Cardiac fibroblast (primary cell): Measurements from ENCODE around the gene GRIA4.

Experiments used
- DNase-seq, 2 donors: peaks; one replicate each; pipeline versions ENCODE4 v3.0.0 to v3.0.0-alpha.2; 2010; ENCODE audit warnings: low read depth in 2 of 2
- H3K4me3 ChIP-seq, 2 donors: replicated peaks in 1 of 2; 1 replicate in 1 of 2; 2 replicates in 1 of 2; pipeline ENCODE4 v1.5.1; 2011; ENCODE audit warnings: low read depth in 2 of 2, low read length in 2 of 2, mild to moderate bottlenecking in 2 of 2, moderate library complexity in 1 of 2
- TF ChIP-seq, protein P1 (sequence below): IDR thresholded peaks from one replicate; pipeline ENCODE4 v1.5.1; 2011; ENCODE audit warnings: low read depth, mild to moderate bottlenecking, low read length, inconsistent platforms

GRIA4 gene

GRCh38 chr11:105705786-105706530, 96.1 kb downstream of the GRIA4 start:
- no peak overlapping the region for H3K4me3 ChIP-seq

DNA sequence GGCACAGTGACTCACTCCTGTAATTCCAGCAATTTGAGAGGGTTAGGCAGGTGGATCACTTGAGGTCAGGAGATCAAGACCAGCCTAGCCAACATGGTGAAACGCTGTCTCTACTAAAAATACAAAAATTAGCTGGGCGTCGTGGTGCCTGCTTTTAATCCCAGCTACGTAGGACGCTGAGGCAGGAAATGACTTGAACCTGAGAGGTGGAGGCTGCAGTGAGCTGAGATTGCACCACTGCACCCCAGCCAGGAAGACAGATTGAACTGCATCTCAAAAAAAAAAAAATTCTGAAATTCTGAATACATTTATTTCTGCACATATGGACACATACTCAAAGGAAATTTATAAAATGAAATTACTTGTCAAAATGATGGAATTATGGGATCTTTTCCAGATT, 103.2 kb downstream of the GRIA4 start:
- H3K4me3 ChIP-seq, result no peak overlapping the region
- TF ChIP-seq, protein P1, sequence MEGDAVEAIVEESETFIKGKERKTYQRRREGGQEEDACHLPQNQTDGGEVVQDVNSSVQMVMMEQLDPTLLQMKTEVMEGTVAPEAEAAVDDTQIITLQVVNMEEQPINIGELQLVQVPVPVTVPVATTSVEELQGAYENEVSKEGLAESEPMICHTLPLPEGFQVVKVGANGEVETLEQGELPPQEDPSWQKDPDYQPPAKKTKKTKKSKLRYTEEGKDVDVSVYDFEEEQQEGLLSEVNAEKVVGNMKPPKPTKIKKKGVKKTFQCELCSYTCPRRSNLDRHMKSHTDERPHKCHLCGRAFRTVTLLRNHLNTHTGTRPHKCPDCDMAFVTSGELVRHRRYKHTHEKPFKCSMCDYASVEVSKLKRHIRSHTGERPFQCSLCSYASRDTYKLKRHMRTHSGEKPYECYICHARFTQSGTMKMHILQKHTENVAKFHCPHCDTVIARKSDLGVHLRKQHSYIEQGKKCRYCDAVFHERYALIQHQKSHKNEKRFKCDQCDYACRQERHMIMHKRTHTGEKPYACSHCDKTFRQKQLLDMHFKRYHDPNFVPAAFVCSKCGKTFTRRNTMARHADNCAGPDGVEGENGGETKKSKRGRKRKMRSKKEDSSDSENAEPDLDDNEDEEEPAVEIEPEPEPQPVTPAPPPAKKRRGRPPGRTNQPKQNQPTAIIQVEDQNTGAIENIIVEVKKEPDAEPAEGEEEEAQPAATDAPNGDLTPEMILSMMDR, result no peak
- no peak for DNase-seq

More at GRCh38 chr11:105705786-105706530, 96.1 kb downstream of the GRIA4 start:
- TF ChIP-seq, protein P1, result no peak
- DNase-seq, result no peak

DNA sequence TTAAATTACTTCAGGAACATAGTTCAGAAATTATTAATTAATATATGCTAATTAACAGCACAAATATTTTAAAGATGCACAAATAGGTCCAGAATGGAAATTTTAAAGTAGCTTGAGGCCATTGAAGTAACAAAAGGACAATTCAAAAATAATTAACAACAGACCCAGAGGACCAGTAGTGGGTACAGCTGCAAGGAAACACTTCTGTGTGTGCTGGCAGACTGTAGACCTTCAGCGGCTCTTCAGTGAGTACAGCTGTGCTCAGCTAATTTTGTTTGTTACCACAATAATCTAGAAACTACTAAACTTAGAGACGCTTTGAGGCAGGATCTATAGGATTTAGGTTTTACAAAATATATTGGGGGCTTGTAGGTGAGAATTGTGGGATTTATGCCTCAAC, 103.8 kb downstream of the GRIA4 start:
- TF ChIP-seq, protein P1, result no peak
- DNase-seq, result no peak
- no peak overlapping the region for H3K4me3 ChIP-seq

GRCh38 chr11:105718641-105719040, 108.8 kb downstream of the GRIA4 start:
- no peak overlapping the region for H3K4me3 ChIP-seq
- TF ChIP-seq, protein P1, result no peak
- no peak for DNase-seq

DNA sequence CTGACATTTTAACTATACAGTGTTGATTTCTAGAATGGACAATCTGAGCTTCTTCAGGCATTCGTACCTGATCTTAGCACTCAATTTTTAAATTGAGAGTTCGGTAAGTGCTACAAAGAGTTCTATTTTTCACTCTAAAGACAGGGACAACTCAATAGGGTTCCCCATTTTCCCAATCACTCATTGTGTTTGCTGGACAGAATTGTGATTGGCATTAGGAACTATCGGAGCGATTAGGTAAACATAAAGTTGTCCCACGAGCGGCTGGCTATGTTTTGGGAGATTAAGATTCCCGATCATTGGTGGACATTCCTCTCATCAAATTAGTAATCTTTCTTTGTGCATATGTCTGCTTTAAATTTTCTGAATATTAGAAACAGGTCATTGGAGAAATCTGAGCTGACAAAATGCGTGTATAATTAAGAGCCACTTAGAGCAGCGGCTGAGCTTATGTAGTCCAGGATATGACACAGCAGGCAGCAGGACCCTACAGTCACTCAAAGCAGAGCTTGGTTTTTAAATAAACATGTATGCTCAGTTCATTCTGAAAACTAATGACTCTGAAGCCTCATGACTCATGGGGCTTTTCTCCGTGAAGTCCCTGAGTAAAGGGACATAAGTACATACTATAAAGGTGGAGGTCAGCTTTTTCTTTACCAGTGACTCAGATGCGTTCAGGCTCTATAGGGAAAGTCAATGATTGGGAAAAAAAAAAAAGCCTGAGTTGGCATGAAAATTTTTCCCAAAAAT, 109.4 kb downstream of the GRIA4 start:
- no peak overlapping the region for H3K4me3 ChIP-seq
- TF ChIP-seq, protein P1, result no peak

DNA sequence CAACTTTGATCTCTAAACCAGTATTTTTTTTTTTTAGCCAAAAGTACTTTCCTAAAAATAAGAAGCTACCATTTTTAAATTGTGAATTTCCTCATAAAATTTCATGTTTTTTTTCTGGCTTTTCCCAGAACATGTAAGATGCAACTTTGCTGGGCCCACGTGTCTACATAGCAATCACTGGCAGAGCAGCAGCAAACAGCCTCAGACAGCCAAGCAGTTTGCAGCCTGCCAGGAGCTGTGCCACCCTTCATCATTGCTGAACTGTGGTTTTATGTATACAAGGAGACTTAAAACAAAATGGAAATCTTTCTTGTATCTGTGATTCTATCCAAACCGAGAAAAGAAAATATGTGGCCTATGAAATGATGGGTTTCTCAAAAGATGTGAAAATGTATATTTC, 110.2 kb downstream of the GRIA4 start:
- no peak for DNase-seq
- TF ChIP-seq, protein P1, result no peak
- no peak overlapping the region for H3K4me3 ChIP-seq

More for the DNA sequence above, 109.4 kb downstream of the GRIA4 start:
- peak in 1 of 2 donors; percentile 26 for DNase-seq
